ENCODE data around the gene DOCK3.

GRCh38 chr3:51307458-51307857 lies 632.7 kb downstream of the DOCK3 start:
- TF ChIP-seq CTCF (conservative IDR thresholded peaks at IDR 0.05; ENCODE audit: low read depth, low read length) (no peak), EZH2 (IDR thresholded peaks at IDR 0.05; ENCODE audit: low read length, unreplicated experiment) (no peak), EZH2phosphoT487 (IDR thresholded peaks at IDR 0.05; ENCODE audit: borderline replicate concordance, low read length) (no peak)

Measured in PC-3 (cell line).